ENCODE measurements around the gene CD81.

CD81 gene

GRCh38 chr11:2406878-2407410, 29.8 kb downstream of the CD81 start:
- TF ChIP-seq CTCF (IDR thresholded peaks at IDR 0.05; ENCODE audit: control insufficient read depth, extremely low read depth, insufficient read depth) = no peak
- DNase-seq (ENCODE audit: low read depth) = no peak

GRCh38 chr11:2408671-2409070, 31.6 kb downstream of the CD81 start:
- H3K4me3 ChIP-seq (ENCODE audit: low read depth, low read length) = no peak overlapping the region
- no peak for DNase-seq (ENCODE audit: low read depth)

More at GRCh38 chr11:2406878-2407410, 29.8 kb downstream of the CD81 start:
- no peak overlapping the region for H3K4me3 ChIP-seq (ENCODE audit: low read depth, low read length)

GRCh38 chr11:2409126-2409525, 32.0 kb downstream of the CD81 start:
- H3K4me3 ChIP-seq (ENCODE audit: low read depth, low read length) = no peak overlapping the region
- no peak for DNase-seq (ENCODE audit: low read depth)
- no peak for TF ChIP-seq CTCF (IDR thresholded peaks at IDR 0.05; ENCODE audit: control insufficient read depth, extremely low read depth, insufficient read depth)

More at GRCh38 chr11:2408671-2409070, 31.6 kb downstream of the CD81 start:
- no peak for TF ChIP-seq CTCF (IDR thresholded peaks at IDR 0.05; ENCODE audit: control insufficient read depth, extremely low read depth, insufficient read depth)

- no peak for TF ChIP-seq CTCF (IDR thresholded peaks at IDR 0.05; ENCODE audit: control insufficient read depth, extremely low read depth, insufficient read depth)
- H3K4me3 ChIP-seq (ENCODE audit: low read depth, low read length) = no peak overlapping the region
- DNase-seq (ENCODE audit: low read depth) = no peak
Observed at GRCh38 chr11:2409611-2410468, 32.7 kb downstream of the CD81 start.

- no peak for TF ChIP-seq CTCF (IDR thresholded peaks at IDR 0.05; ENCODE audit: control insufficient read depth, extremely low read depth, insufficient read depth)
Observed at GRCh38 chr11:2410616-2411015, 33.5 kb downstream of the CD81 start.

GRCh38 chr11:2411446-2412305, 34.6 kb downstream of the CD81 start:
- no peak for TF ChIP-seq CTCF (IDR thresholded peaks at IDR 0.05; ENCODE audit: control insufficient read depth, extremely low read depth, insufficient read depth)
- no peak overlapping the region for H3K4me3 ChIP-seq (ENCODE audit: low read depth, low read length)
- no peak for DNase-seq (ENCODE audit: low read depth)

More at GRCh38 chr11:2410616-2411015, 33.5 kb downstream of the CD81 start:
- no peak overlapping the region for H3K4me3 ChIP-seq (ENCODE audit: low read depth, low read length)
- no peak for DNase-seq (ENCODE audit: low read depth)

Measured in LNCaP clone FGC (cell line).